HG02938 (cell line): Measurements from ENCODE around the gene TMEM176B.
"Not testable (repeated sequence)": the region's sequence is repeated elsewhere in the genome, so short reads cannot be mapped to it uniquely, and the experiment has no call there.

Experiments used
- ATAC-seq: cut with Tn5 transposase; IDR thresholded peaks from one replicate; pipeline ENCODE4 v1.9.1; 2021; ENCODE audit warnings: mild to moderate bottlenecking, moderate library complexity; ENCODE audit not compliant: unreplicated experiment

TMEM176B gene

GRCh38 chr7:150791746-150792452 is 8.3 kb downstream of the TMEM176B start:
- no peak for ATAC-seq

- no peak for ATAC-seq
Observed at GRCh38 chr7:150791304-150791703, 8.9 kb downstream of the TMEM176B start.

- no peak for ATAC-seq
Observed at GRCh38 chr7:150790416-150791075, 9.6 kb downstream of the TMEM176B start.

GRCh38 chr7:150788474-150789269 is 11.5 kb downstream of the TMEM176B start:
- ATAC-seq = no peak

GRCh38 chr7:150787321-150788281 is 12.6 kb downstream of the TMEM176B start:
- no peak for ATAC-seq

- ATAC-seq = no peak
Observed at GRCh38 chr7:150784954-150785353, 15.2 kb downstream of the TMEM176B start.

- no peak for ATAC-seq
Observed at GRCh38 chr7:150784120-150784736, 15.9 kb downstream of the TMEM176B start.

GRCh38 chr7:150781961-150782360 is 18.2 kb downstream of the TMEM176B start:
- no peak for ATAC-seq

- ATAC-seq = no peak
Observed at GRCh38 chr7:150781103-150781502, 19.1 kb downstream of the TMEM176B start.

- no peak for ATAC-seq
Observed at GRCh38 chr7:150780292-150780691, 19.9 kb downstream of the TMEM176B start.

- no peak for ATAC-seq
Observed at GRCh38 chr7:150778738-150779301, 21.3 kb downstream of the TMEM176B start.

GRCh38 chr7:150778014-150778737 is 22.0 kb downstream of the TMEM176B start:
- ATAC-seq = no peak

GRCh38 chr7:150774131-150774530 is 26.0 kb downstream of the TMEM176B start:
- ATAC-seq = not testable (repeated sequence)

GRCh38 chr7:150769768-150770167 is 30.4 kb downstream of the TMEM176B start:
- no peak for ATAC-seq

- no peak for ATAC-seq
Observed at GRCh38 chr7:150766334-150766709, 33.8 kb downstream of the TMEM176B start.

- no peak for ATAC-seq
Observed at GRCh38 chr7:150759479-150759878, 40.7 kb downstream of the TMEM176B start.

GRCh38 chr7:150756858-150757257 is 43.3 kb downstream of the TMEM176B start:
- ATAC-seq = no peak

GRCh38 chr7:150756166-150756565 is 44.0 kb downstream of the TMEM176B start:
- no peak for ATAC-seq

- no peak for ATAC-seq
Observed at GRCh38 chr7:150755473-150756099, 44.6 kb downstream of the TMEM176B start.
